H1 (cell line): ENCODE measurements around the gene ZNF746. TPM values are rescaled to one million over a fixed set of nuclear protein-coding genes. Genes with fewer than 3 reads are reported as not detected.

Experiments
- CTCF ChIA-PET: fragments of 300-600 bp; sonication (Branson Sonifier 250); formaldehyde crosslinking; loops from one replicate; lab custom pipeline; 2021; ENCODE audit not compliant: partially characterized antibody; lab: Charles Lee
- POLR2A ChIA-PET: fragments of 300-600 bp; sonication (Branson Sonifier 250); formaldehyde crosslinking; loops from one replicate; lab custom pipeline; 2021; ENCODE audit warnings: inconsistent platforms; ENCODE audit not compliant: partially characterized antibody; lab: Charles Lee
- DNase-seq, 2 experiments: peaks; one replicate each; pipeline versions ENCODE4 v3.0.0 to v3.0.0-alpha.2; 2010 to 2022; ENCODE audit warnings: low spot score in 2 of 2, low read depth in 1 of 2, mixed read lengths in 1 of 2
- FAIRE-seq: peaks from 2 replicates; lab custom pipeline; 2011; peaks lifted over from hg19 to GRCh38; lab: Jason Lieb, UNC
- H2AFZ ChIP-seq: 2 replicates; pipeline ENCODE4 v1.8.1; 2012; ENCODE audit warnings: low read length, inconsistent platforms
- H2AK5ac ChIP-seq: 2 replicates; pipeline ENCODE4 v1.6.1; 2013; ENCODE audit warnings: low read depth, low read length
- H2BK120ac ChIP-seq: replicated peaks from 2 replicates; pipeline ENCODE3; 2013; ENCODE audit warnings: low read depth, low read length, inconsistent platforms
- H2BK12ac ChIP-seq: 2 replicates; pipeline ENCODE4 v1.6.1; 2013; ENCODE audit warnings: low read depth, low read length
- H2BK15ac ChIP-seq: 2 replicates; pipeline ENCODE4 v1.6.1; 2013; ENCODE audit warnings: low read length
- H2BK20ac ChIP-seq: 2 replicates; pipeline ENCODE4 v1.6.1; 2013; ENCODE audit warnings: low read length
- H2BK5ac ChIP-seq: 2 replicates; pipeline ENCODE4 v1.6.1; 2013; ENCODE audit warnings: low read depth, low read length
- H3K14ac ChIP-seq: 2 replicates; pipeline ENCODE4 v1.6.1; 2013; ENCODE audit warnings: inconsistent platforms; ENCODE audit not compliant: insufficient read length
- H3K18ac ChIP-seq: 2 replicates; pipeline ENCODE4 v1.6.1; 2013; ENCODE audit warnings: low read length; ENCODE audit errors: extremely low read depth
- H3K23ac ChIP-seq: 2 replicates; pipeline ENCODE4 v1.6.1; 2013; ENCODE audit warnings: inconsistent platforms; ENCODE audit not compliant: insufficient read length
- H3K23me2 ChIP-seq: 2 replicates; pipeline ENCODE4 v1.6.1; 2013; ENCODE audit warnings: low read depth, low read length
- H3K27ac ChIP-seq: 2 replicates; pipeline ENCODE4 v1.6.1; 2011; ENCODE audit warnings: low read depth, low read length, inconsistent platforms
- H3K27me3 ChIP-seq, 4 experiments: replicated peaks in 1 of 4; 1 replicate in 1 of 4; 2 replicates in 3 of 4; pipeline versions ENCODE4 v1.6.1 to v1.8.1; 2011 to 2013; ENCODE audit warnings: low read length in 3 of 4, mild to moderate bottlenecking in 3 of 4, inconsistent platforms in 2 of 4, mixed read lengths in 2 of 4, moderate library complexity in 1 of 4; ENCODE audit not compliant: control insufficient read depth in 3 of 4, insufficient read depth in 3 of 4; ENCODE audit errors: extremely low read depth in 1 of 4
- H3K36me3 ChIP-seq, 4 experiments: 2 replicates each; pipeline versions ENCODE4 v1.6.1 to v1.8.1; 2011 to 2013; ENCODE audit warnings: mild to moderate bottlenecking in 4 of 4, low read length in 3 of 4, moderate library complexity in 2 of 4, control low read depth in 1 of 4, inconsistent platforms in 1 of 4; ENCODE audit not compliant: insufficient read depth in 4 of 4, control insufficient read depth in 2 of 4
- H3K4ac ChIP-seq: replicated peaks from 2 replicates; pipeline ENCODE3; 2013; ENCODE audit warnings: low read length, low read depth, mixed read lengths, inconsistent platforms; ENCODE audit not compliant: insufficient read length
- H3K4me1 ChIP-seq, 4 experiments: replicated peaks in 1 of 4; 1 replicate in 1 of 4; 2 replicates in 3 of 4; pipeline versions ENCODE4 v1.6.1 to v1.8.1; 2011 to 2013; ENCODE audit warnings: low read length in 3 of 4, inconsistent platforms in 2 of 4, mixed read lengths in 1 of 4; ENCODE audit not compliant: insufficient read depth in 4 of 4, control insufficient read depth in 3 of 4
- H3K4me2 ChIP-seq, 2 experiments: 2 replicates each; pipeline versions ENCODE4 v1.6.1 to v1.8.1; 2011 to 2013; ENCODE audit warnings: low read depth in 2 of 2, low read length in 2 of 2, control low read depth in 1 of 2, inconsistent platforms in 1 of 2, mild to moderate bottlenecking in 1 of 2; ENCODE audit not compliant: insufficient read depth in 1 of 2
- H3K4me3 ChIP-seq, 4 experiments: fragments of 200-600, 300-600 bp in 1 of 4; sonication (generic), shearing (Covaris generic), sonication (Bioruptor Twin) in 1 of 4; 2 replicates each; pipeline versions ENCODE4 v1.5.1 to v1.8.1; 2011 to 2016; ENCODE audit warnings: low read length in 4 of 4, low read depth in 3 of 4, control low read depth in 2 of 4, inconsistent platforms in 2 of 4, mild to moderate bottlenecking in 2 of 4, mixed read lengths in 1 of 4, moderate library complexity in 1 of 4; ENCODE audit not compliant: insufficient read depth in 2 of 4; ENCODE audit errors: extremely low read depth in 1 of 4
- H3K56ac ChIP-seq: replicated peaks from 2 replicates; pipeline ENCODE3; 2013; ENCODE audit warnings: low read depth, mild to moderate bottlenecking, mixed read lengths, low read length, inconsistent platforms; ENCODE audit not compliant: insufficient read length
- H3K79me1 ChIP-seq: 2 replicates; pipeline ENCODE4 v1.6.1; 2013; ENCODE audit warnings: low read depth, low read length, control low read depth
- H3K79me2 ChIP-seq, 2 experiments: 2 replicates each; pipeline versions ENCODE4 v1.6.1 to v1.8.1; 2012 to 2013; ENCODE audit warnings: low read length in 2 of 2, mild to moderate bottlenecking in 2 of 2, inconsistent platforms in 1 of 2; ENCODE audit not compliant: insufficient read depth in 2 of 2, control insufficient read depth in 1 of 2
- H3K9ac ChIP-seq, 4 experiments: replicated peaks in 1 of 4; 1 replicate in 1 of 4; 2 replicates in 3 of 4; pipeline versions ENCODE4 v1.6.1 to v1.8.1; 2011 to 2013; ENCODE audit warnings: low read depth in 3 of 4, low read length in 3 of 4, control low read depth in 2 of 4, mild to moderate bottlenecking in 2 of 4, moderate library complexity in 2 of 4, inconsistent platforms in 1 of 4; ENCODE audit errors: extremely low read depth in 1 of 4
- H3K9me3 ChIP-seq, 2 experiments: 2 replicates each; pipeline versions ENCODE4 v1.6.1 to v1.8.1; 2012 to 2013; ENCODE audit warnings: mild to moderate bottlenecking in 2 of 2, moderate library complexity in 2 of 2, control low read depth in 1 of 2, inconsistent platforms in 1 of 2, low read depth in 1 of 2, low read length in 1 of 2, mixed read lengths in 1 of 2; ENCODE audit not compliant: insufficient read depth in 2 of 2
- H4K20me1 ChIP-seq, 2 experiments: replicated peaks in 1 of 2; 2 replicates each; pipeline versions ENCODE3 to v1.8.1; 2011 to 2013; ENCODE audit warnings: inconsistent platforms in 2 of 2, low read length in 2 of 2, mild to moderate bottlenecking in 1 of 2; ENCODE audit not compliant: insufficient read depth in 2 of 2, control insufficient read depth in 1 of 2
- H4K5ac ChIP-seq: 2 replicates; pipeline ENCODE4 v1.6.1; 2013; ENCODE audit warnings: low read length, low read depth, mixed read lengths, inconsistent platforms; ENCODE audit not compliant: insufficient read length
- H4K8ac ChIP-seq: 2 replicates; pipeline ENCODE4 v1.8.0; 2013; ENCODE audit warnings: mild to moderate bottlenecking, moderate library complexity, low read length, inconsistent platforms; ENCODE audit not compliant: insufficient read depth; ENCODE audit errors: extremely low read depth
- H4K91ac ChIP-seq: replicated peaks from 2 replicates; pipeline ENCODE3; 2013; ENCODE audit warnings: low read length, mixed read lengths, inconsistent platforms; ENCODE audit not compliant: insufficient read length
- BRCA1 ChIP-seq: IDR thresholded peaks from 2 replicates; pipeline ENCODE4 v1.6.1; 2012; ENCODE audit warnings: low read depth, low read length, improper control_type of control experiment
- CHD2 ChIP-seq: IDR thresholded peaks from 2 replicates; pipeline ENCODE4 v1.6.1; 2012; ENCODE audit warnings: low read length, improper control_type of control experiment
- WGBS, 2 experiments: shearing (Covaris generic) in 1 of 2; methylation state at CpG; one replicate each; pipeline versions ENCODE4 v1.1.6 to v1.1.7; 2013 to 2015; ENCODE audit warnings: low lambda C conversion rate in 2 of 2, mixed read lengths in 2 of 2, inconsistent platforms in 1 of 2, low coverage in 1 of 2, missing lambda C conversion rate in 1 of 2; ENCODE audit not compliant: insufficient replicate concordance in 2 of 2, insufficient coverage in 1 of 2, insufficient read length in 1 of 2; ENCODE audit errors: extremely low coverage in 1 of 2, missing lambda C conversion rate in 1 of 2; 5-methylcytosine and 5-hydroxymethylcytosine counted together
- polyA plus RNA-seq, 7 experiments: library from polyadenylated mRNA; depleted of rRNA in 3 of 7; stranded (reverse) in 5 of 7; unstranded in 2 of 7; fragments of >200 nt in 5 of 7; fragments of 200-250 nt in 2 of 7; gene quantifications; 1 replicate in 5 of 7; 2 replicates in 1 of 7; 4 replicates in 1 of 7; pipeline versions ENCODE4 v1.2.1 to v1.2.3, GENCODE V29; 2011 to 2013; ENCODE audit warnings: missing spikeins in 2 of 7, mixed read lengths in 2 of 7
- total RNA-seq: library from RNA; stranded (reverse); fragmentation: NEBNext Ultra II Directional; extraction: Animal tissue kit (Norgen Biotek cat#: 25700); gene quantifications from 2 replicates; pipeline ENCODE4 v1.2.1, GENCODE V29; 2021
- TF ChIP-seq, protein P1 (sequence below): IDR thresholded peaks from 2 replicates; pipeline ENCODE4 v1.6.1; 2011; ENCODE audit warnings: low read length, improper control_type of control experiment

ZNF746 gene
- total and polyA plus RNA-seq, 2 of the 8 experiments (the other 6 are each of a cell fraction or from before 2014, with no cell fraction given) = 7.5 to 15.6 TPM

- Histone ChIP-seq H3K56ac (no peak overlapping the region), H2BK20ac (no peak overlapping the region), H2BK5ac (no peak overlapping the region), H3K23ac (no peak overlapping the region), H2BK120ac (no peak overlapping the region), H2AFZ (no peak overlapping the region), H3K4me2 (no peak overlapping the region), H2BK12ac (no peak overlapping the region), H3K4ac (no peak overlapping the region), H3K79me1 (no peaks in the 10 kb centered on the region), H4K5ac (no peak overlapping the region), H3K4me3 (no peak overlapping the region), H3K9ac (no peak overlapping the region), H2BK15ac (no peak overlapping the region), H2AK5ac (no peak overlapping the region), H4K8ac (no peak overlapping the region), H3K23me2 (no peaks in the 10 kb centered on the region), H3K18ac (no peak overlapping the region), H3K9me3 (peaks cover 53 to 60% of the 10 kb centered on the region in 2 experiments), H3K27me3 (no peaks in the 10 kb centered on the region), H3K14ac (no peak overlapping the region), H3K4me1 (no peaks in the 10 kb centered on the region), H4K91ac (no peak overlapping the region), H3K36me3 (no peaks in the 10 kb centered on the region), H3K27ac (no peak overlapping the region), H3K79me2 (no peaks in the 10 kb centered on the region), H4K20me1 (no peaks in the 10 kb centered on the region)
- DNase-seq (no peak), FAIRE-seq (no peak)
- ChIA-PET CTCF (interaction anchor here (0.7 kb wide), 1 partner anchor 126 kb away, joined by 3 read pairs; no protein-coding TSS in a partner anchor), POLR2A (interaction anchor here (1.0 kb wide), 1 partner anchor 37 kb away, joined by 3 read pairs; no protein-coding TSS in a partner anchor)
- WGBS, 2 experiments = 85% methylated on average over 1 of the region's 1 CpG; no CpG with 5 or more reads in 1 of the 2 experiments
- TF ChIP-seq, protein P1, sequence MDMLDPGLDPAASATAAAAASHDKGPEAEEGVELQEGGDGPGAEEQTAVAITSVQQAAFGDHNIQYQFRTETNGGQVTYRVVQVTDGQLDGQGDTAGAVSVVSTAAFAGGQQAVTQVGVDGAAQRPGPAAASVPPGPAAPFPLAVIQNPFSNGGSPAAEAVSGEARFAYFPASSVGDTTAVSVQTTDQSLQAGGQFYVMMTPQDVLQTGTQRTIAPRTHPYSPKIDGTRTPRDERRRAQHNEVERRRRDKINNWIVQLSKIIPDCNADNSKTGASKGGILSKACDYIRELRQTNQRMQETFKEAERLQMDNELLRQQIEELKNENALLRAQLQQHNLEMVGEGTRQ = no peak
- TF ChIP-seq BRCA1 (no peak), CHD2 (no peak)
These were observed 35.0 kb upstream of the ZNF746 start for GRCh38 chr7:149532654-149533053.
